Hepatocyte (in vitro differentiated cells): ENCODE measurements around the gene RAB6A.

ENCODE experiments used
- EZH2 ChIP-seq: fragments of 200-600 bp; sonication (generic); IDR thresholded peaks from 2 replicates; pipeline ENCODE4 v1.6.1; 2016; ENCODE audit warnings: antibody characterized with exemption, mild to moderate bottlenecking, borderline replicate concordance
- EZH2phosphoT487 ChIP-seq: fragments of 200-600 bp; sonication (generic); IDR thresholded peaks from one replicate; pipeline ENCODE4 v1.6.1; 2018; ENCODE audit warnings: antibody characterized with exemption, mild to moderate bottlenecking, low read depth, moderate library complexity; ENCODE audit not compliant: unreplicated experiment, severe bottlenecking
- TF ChIP-seq, protein P1 (sequence below): fragments of 200-600 bp; sonication (generic); IDR thresholded peaks from 2 replicates; pipeline ENCODE4 v1.5.1; 2016; ENCODE audit warnings: antibody characterized with exemption, mild to moderate bottlenecking; ENCODE audit not compliant: poor library complexity

GRCh38 chr11:73784734-73785133 lies 23.9 kb upstream of the RAB6A start:
- TF ChIP-seq EZH2 = no peak
- TF ChIP-seq, protein P1, sequence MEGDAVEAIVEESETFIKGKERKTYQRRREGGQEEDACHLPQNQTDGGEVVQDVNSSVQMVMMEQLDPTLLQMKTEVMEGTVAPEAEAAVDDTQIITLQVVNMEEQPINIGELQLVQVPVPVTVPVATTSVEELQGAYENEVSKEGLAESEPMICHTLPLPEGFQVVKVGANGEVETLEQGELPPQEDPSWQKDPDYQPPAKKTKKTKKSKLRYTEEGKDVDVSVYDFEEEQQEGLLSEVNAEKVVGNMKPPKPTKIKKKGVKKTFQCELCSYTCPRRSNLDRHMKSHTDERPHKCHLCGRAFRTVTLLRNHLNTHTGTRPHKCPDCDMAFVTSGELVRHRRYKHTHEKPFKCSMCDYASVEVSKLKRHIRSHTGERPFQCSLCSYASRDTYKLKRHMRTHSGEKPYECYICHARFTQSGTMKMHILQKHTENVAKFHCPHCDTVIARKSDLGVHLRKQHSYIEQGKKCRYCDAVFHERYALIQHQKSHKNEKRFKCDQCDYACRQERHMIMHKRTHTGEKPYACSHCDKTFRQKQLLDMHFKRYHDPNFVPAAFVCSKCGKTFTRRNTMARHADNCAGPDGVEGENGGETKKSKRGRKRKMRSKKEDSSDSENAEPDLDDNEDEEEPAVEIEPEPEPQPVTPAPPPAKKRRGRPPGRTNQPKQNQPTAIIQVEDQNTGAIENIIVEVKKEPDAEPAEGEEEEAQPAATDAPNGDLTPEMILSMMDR = no peak
- TF ChIP-seq EZH2phosphoT487 = no peak
